ENCODE data around the gene LRIG1. TPM values are rescaled to one million over a fixed set of nuclear protein-coding genes. Genes with fewer than 3 reads are reported as not detected.

LRIG1 gene
- total RNA-seq, 1 experiment from 2014 or later: 5.3 TPM

GRCh38 chr3:66419036-66419435 is 81.8 kb downstream of the LRIG1 start:
- ChIA-PET POLR2A (no interaction called here), CTCF (no interaction called here)
- in situ Hi-C loops (cut with HindIII; ENCODE audit: low pct_unique_long_range_greater_than_20kb, low sequenced_read_pairs): no loop called here

GRCh38 chr3:66418475-66418931 is 82.3 kb downstream of the LRIG1 start:
- Histone ChIP-seq H3K27ac (ENCODE audit: low read length) (no peak overlapping the region), H3K9me3 (ENCODE audit: control insufficient read depth, insufficient read depth, low read depth, low read length) (no peaks in the 10 kb centered on the region), H3K36me3 (ENCODE audit: control insufficient read depth, insufficient read depth, low read length) (no peaks in the 10 kb centered on the region), H3K27me3 (ENCODE audit: control insufficient read depth, insufficient read depth, low read length) (no peaks in the 10 kb centered on the region), H3K4me1 (ENCODE audit: control insufficient read depth, insufficient read depth, low read length) (no peaks in the 10 kb centered on the region), H3K4me3 (ENCODE audit: low read depth in 2 of 2, low read length in 2 of 2) (no peak overlapping the region)
- TF ChIP-seq POLR2AphosphoS5 (IDR thresholded peaks at IDR 0.05; ENCODE audit: low read depth, low read length) (no peak), CTCF (IDR thresholded peaks at IDR 0.05) (no peak), TCF7L2 (IDR thresholded peaks at IDR 0.05; ENCODE audit: low read depth, low read length) (no peak), SIN3A (IDR thresholded peaks at IDR 0.05; ENCODE audit: borderline replicate concordance, insufficient read depth, low read depth, low read length) (no peak), REST (IDR thresholded peaks at IDR 0.05; ENCODE audit: insufficient read depth in 1 of 2, low read depth in 2 of 2, low read length in 1 of 2) (no peak)
- no peak for ATAC-seq
- ChIA-PET POLR2A (no interaction called here), CTCF (no interaction called here)
- in situ Hi-C loops (cut with HindIII; ENCODE audit: low pct_unique_long_range_greater_than_20kb, low sequenced_read_pairs): no loop called here
- DNase-seq (ENCODE audit: low read depth, low spot score): no peak
- no TSS peak for BruUV-seq (replicated peaks)
- intact Hi-C loops (cut with micrococcal nuclease; ENCODE audit: unreplicated experiment): no loop called here

More at GRCh38 chr3:66419036-66419435, 81.8 kb downstream of the LRIG1 start:
- Histone ChIP-seq H3K27ac (ENCODE audit: low read length) (no peak overlapping the region), H3K9me3 (ENCODE audit: control insufficient read depth, insufficient read depth, low read depth, low read length) (no peaks in the 10 kb centered on the region), H3K4me1 (ENCODE audit: control insufficient read depth, insufficient read depth, low read length) (no peaks in the 10 kb centered on the region), H3K4me3 (ENCODE audit: low read depth in 2 of 2, low read length in 2 of 2) (no peak overlapping the region), H3K36me3 (ENCODE audit: control insufficient read depth, insufficient read depth, low read length) (no peaks in the 10 kb centered on the region), H3K27me3 (ENCODE audit: control insufficient read depth, insufficient read depth, low read length) (no peaks in the 10 kb centered on the region)
- BruUV-seq (replicated peaks): no TSS peak
- no peak for DNase-seq (ENCODE audit: low read depth, low spot score)
- no peak for TF ChIP-seq CTCF (IDR thresholded peaks at IDR 0.05)
- no peak for TF ChIP-seq REST (IDR thresholded peaks at IDR 0.05; ENCODE audit: insufficient read depth in 1 of 2, low read depth in 2 of 2, low read length in 1 of 2)
- TF ChIP-seq POLR2AphosphoS5 (IDR thresholded peaks at IDR 0.05; ENCODE audit: low read depth, low read length): no peak
- TF ChIP-seq SIN3A (IDR thresholded peaks at IDR 0.05; ENCODE audit: borderline replicate concordance, insufficient read depth, low read depth, low read length): no peak
- no peak for TF ChIP-seq TCF7L2 (IDR thresholded peaks at IDR 0.05; ENCODE audit: low read depth, low read length)
- ATAC-seq: no peak
- intact Hi-C loops (cut with micrococcal nuclease; ENCODE audit: unreplicated experiment): no loop called here

Data from Panc1 (cell line).